ENCODE measurements around the gene SRRM3. TPM values are rescaled to one million over a fixed set of nuclear protein-coding genes. Genes with fewer than 3 reads are reported as not detected.
"Not testable (repeated sequence)": the region's sequence is repeated elsewhere in the genome, so short reads cannot be mapped to it uniquely, and the experiment has no call there.

Gene SRRM3
- total and polyA plus RNA-seq, 3 donors from 2014 or later: 7.8 to 8.4 (median 8.3) TPM

GRCh38 chr7:76301000-76301399, 99.3 kb downstream of the SRRM3 start:
- H3K27ac ChIP-seq: no peak overlapping the region
- no peaks in the 10 kb centered on the region for H3K36me3 ChIP-seq (ENCODE audit: low read depth, missing control alignments)
- 96 to 98% methylated on average over 3 of the region's 3 CpGs for WGBS, 2 donors
- H3K4me3 ChIP-seq: no peak overlapping the region
- intact Hi-C loops (cut with DNase I; ENCODE audit: low total_unique reads): no loop called here
- peaks cover 12% of the 10 kb centered on the region for H3K4me1 ChIP-seq
- H3K9me3 ChIP-seq: no peaks in the 10 kb centered on the region
- no peaks in the 10 kb centered on the region for H3K27me3 ChIP-seq
- DNase-seq: no peak
- no peak for TF ChIP-seq POLR2A (IDR thresholded peaks at IDR 0.05)
- TF ChIP-seq CTCF (IDR thresholded peaks at IDR 0.05): no peak

GRCh38 chr7:76302347-76303201, 100.9 kb downstream of the SRRM3 start, which contains the start of gene HSPB1:
TSS of gene HSPB1 (plus strand) at chr7:76302673. CDS start at chr7:76302713, 40 bp downstream.
- WGBS, 2 donors: 0% methylated on average over 9 to 72 of the region's 75 CpGs
- Histone ChIP-seq H3K36me3 (ENCODE audit: low read depth, missing control alignments) (no peaks in the 10 kb centered on the region), H3K9me3 (no peaks in the 10 kb centered on the region), H3K4me3 (peak within 1 kb of the TSS; percentile 79 to 96), H3K4me1 (peaks cover 11% of the 10 kb centered on the region), H3K27ac (peak within 1 kb of the TSS; percentile 100), H3K27me3 (no peaks in the 10 kb centered on the region)
- peak; percentile 91 for DNase-seq
- intact Hi-C loops (cut with DNase I; ENCODE audit: low total_unique reads): no loop called here
- TF ChIP-seq POLR2A (IDR thresholded peaks at IDR 0.05) (peak; percentile 69), CTCF (IDR thresholded peaks at IDR 0.05) (no peak)

- DNase-seq: peak; percentile 79
- Histone ChIP-seq H3K36me3 (ENCODE audit: low read depth, missing control alignments) (no peaks in the 10 kb centered on the region), H3K4me1 (peaks cover 8% of the 10 kb centered on the region), H3K4me3 (peak overlapping the region; percentile 79 to 96), H3K27me3 (no peaks in the 10 kb centered on the region), H3K27ac (peak overlapping the region; percentile 100), H3K9me3 (no peaks in the 10 kb centered on the region)
- intact Hi-C loops (cut with DNase I; ENCODE audit: low total_unique reads): no loop called here
- TF ChIP-seq POLR2A (IDR thresholded peaks at IDR 0.05) (peak; percentile 20), CTCF (IDR thresholded peaks at IDR 0.05) (no peak)
- WGBS, 2 donors: 1 to 2% methylated on average over 40 to 48 of the region's 56 CpGs
Observed at GRCh38 chr7:76303202-76304147, 101.8 kb downstream of the SRRM3 start.

- Histone ChIP-seq H3K36me3 (ENCODE audit: low read depth, missing control alignments) (no peaks in the 10 kb centered on the region), H3K27ac (peak overlapping the region; percentile 100), H3K27me3 (no peaks in the 10 kb centered on the region), H3K4me1 (peaks cover 8% of the 10 kb centered on the region), H3K9me3 (no peaks in the 10 kb centered on the region), H3K4me3 (no peak overlapping the region)
- intact Hi-C loops (cut with DNase I; ENCODE audit: low total_unique reads): no loop called here
- TF ChIP-seq CTCF (IDR thresholded peaks at IDR 0.05) (no peak), POLR2A (IDR thresholded peaks at IDR 0.05) (no peak)
- DNase-seq: no peak
- 43 to 44% methylated on average over 6 to 10 of the region's 10 CpGs for WGBS, 2 donors
Observed at GRCh38 chr7:76304888-76305375, 103.2 kb downstream of the SRRM3 start.

- DNase-seq: peak; percentile 79
- H3K36me3 ChIP-seq (ENCODE audit: low read depth, missing control alignments); H3K27me3 ChIP-seq; H3K9me3 ChIP-seq; intact Hi-C loops (cut with DNase I; ENCODE audit: low total_unique reads); H3K27ac ChIP-seq: not testable (repeated sequence)
- Histone ChIP-seq H3K4me3 (peak overlapping the region in 1 of 2 donors; percentile 36), H3K4me1 (peaks cover 11% of the 10 kb centered on the region)
- 61 to 69% methylated on average over 12 of the region's 12 CpGs for WGBS, 2 donors
Observed at GRCh38 chr7:76308874-76309273, 107.2 kb downstream of the SRRM3 start.

GRCh38 chr7:76309341-76310101, 107.8 kb downstream of the SRRM3 start:
- H3K9me3 ChIP-seq; DNase-seq; H3K4me1 ChIP-seq; H3K27me3 ChIP-seq; H3K36me3 ChIP-seq (ENCODE audit: low read depth, missing control alignments); H3K27ac ChIP-seq; intact Hi-C loops (cut with DNase I; ENCODE audit: low total_unique reads): not testable (repeated sequence)
- peak overlapping the region; percentile 29 to 38 for H3K4me3 ChIP-seq
- WGBS, 2 donors: 72 to 84% methylated on average over 29 to 47 of the region's 50 CpGs
